ENCODE data around the gene AHNAK2. TPM values are rescaled to one million over a fixed set of nuclear protein-coding genes. Genes with fewer than 3 reads are reported as not detected.

Gene AHNAK2
- total RNA-seq, 1 experiment from 2014 or later: 45.0 TPM

- peak overlapping the region; percentile 94 for H3K4me2 ChIP-seq (ENCODE audit: low read length)
- POLR2A ChIA-PET: interaction anchor here (0.9 kb wide), 1 partner anchor 50 kb away, joined by 3 read pairs; no protein-coding TSS in a partner anchor
- intact Hi-C loops (cut with micrococcal nuclease): no loop called here
Measured at GRCh38 chr14:105023144-105023543, 45.0 kb upstream of the AHNAK2 start.

More at GRCh38 chr14:105023144-105023543, 45.0 kb upstream of the AHNAK2 start:
- no peaks in the 10 kb centered on the region for H3K9me2 ChIP-seq (ENCODE audit: insufficient read depth)
- H3K9me3 ChIP-seq (ENCODE audit: control insufficient read depth in 1 of 2, insufficient read depth in 1 of 2, low read depth in 1 of 2, low read length in 2 of 2): no peaks in the 10 kb centered on the region
- ChIA-PET CTCF (no interaction called here), RAD21 (ENCODE audit: low non-redundant PET in 1 of 2, low total read pairs in 2 of 2, uncharacterized antibody in 2 of 2, unreplicated experiment in 2 of 2) (no interaction called here)
- BruUV-seq (replicated peaks): no TSS peak
- peaks cover 13% of the 10 kb centered on the region; the same call in 1 of the 2 replicates for H4K20me1 ChIP-seq (ENCODE audit: insufficient read depth)
- no peaks in the 10 kb centered on the region for H3K27me3 ChIP-seq (ENCODE audit: insufficient read depth, low read length)
- TF ChIP-seq REST (IDR thresholded peaks at IDR 0.05; ENCODE audit: low read depth): no peak
- TF ChIP-seq FOSL1 (IDR thresholded peaks at IDR 0.05; ENCODE audit: low read depth): no peak
- no peak for TF ChIP-seq SP1 (IDR thresholded peaks at IDR 0.05; ENCODE audit: low read depth)
- TF ChIP-seq CEBPB (IDR thresholded peaks at IDR 0.05; ENCODE audit: low read depth): no peak
- TF ChIP-seq JUND (IDR thresholded peaks at IDR 0.05): no peak
- TF ChIP-seq TCF7L2 (IDR thresholded peaks at IDR 0.05; ENCODE audit: borderline replicate concordance, extremely low read depth, insufficient read depth, insufficient read length): no peak
- no peak for TF ChIP-seq SIN3A (IDR thresholded peaks at IDR 0.05; ENCODE audit: low read depth)
- no peak for TF ChIP-seq ATF3 (IDR thresholded peaks at IDR 0.05)
- no peak for TF ChIP-seq ELF1 (IDR thresholded peaks at IDR 0.05; ENCODE audit: borderline replicate concordance, low read depth)
- no peak for TF ChIP-seq SRF (IDR thresholded peaks at IDR 0.05; ENCODE audit: low read depth)
- no peak for TF ChIP-seq CBX3 (IDR thresholded peaks at IDR 0.05; ENCODE audit: low read depth)
- TF ChIP-seq ZBTB33 (IDR thresholded peaks at IDR 0.05; ENCODE audit: extremely low read depth, insufficient replicate concordance, low read length): no peak
- TF ChIP-seq EZH2phosphoT487 (IDR thresholded peaks at IDR 0.05; ENCODE audit: borderline replicate concordance): no peak
- TF ChIP-seq POLR2A (IDR thresholded peaks at IDR 0.05; ENCODE audit: borderline replicate concordance, extremely low read depth, insufficient read depth, insufficient read length): no peak
- TF ChIP-seq EZH2 (IDR thresholded peaks at IDR 0.05): no peak
- no peak for TF ChIP-seq CTCF (IDR thresholded peaks at IDR 0.05 in 2 of 3, conservative IDR thresholded peaks at IDR 0.05 in 1 of 3; ENCODE audit: borderline replicate concordance in 1 of 3, insufficient read depth in 1 of 3, low read depth in 2 of 3, low read length in 2 of 3)
- ATAC-seq: no peak
- no peak overlapping the region for H3K4me3 ChIP-seq (replicated peaks in 1 of 2; ENCODE audit: low read depth in 1 of 2, low read length in 2 of 2)
- no peak overlapping the region for H2AFZ ChIP-seq (ENCODE audit: low read depth, low read length, poor library complexity, severe bottlenecking)
- no peak for DNase-seq (ENCODE audit: low read depth, low spot score)
- H3K9ac ChIP-seq (ENCODE audit: low read length): peak overlapping the region; percentile 93
- peaks cover 42 to 81% of the 10 kb centered on the region in 2 experiments for H3K4me1 ChIP-seq (ENCODE audit: control insufficient read depth in 1 of 2, insufficient read depth in 2 of 2, low read length in 2 of 2)
- peaks cover 39% of the 10 kb centered on the region for H3K79me2 ChIP-seq (ENCODE audit: insufficient read depth, low read length)
- H3K27ac ChIP-seq (ENCODE audit: low read depth, low read length): no peak overlapping the region
- H3K36me3 ChIP-seq (ENCODE audit: control insufficient read depth in 1 of 2, insufficient read depth in 2 of 2, low read length in 2 of 2): peaks cover 0 to 11% of the 10 kb centered on the region in 2 experiments; a peak in 1 of 4 replicates

Measured in HCT116 (cell line).